Islet of Langerhans (tissue), 1 donor: ENCODE results near the gene S1PR5.
"Not testable (repeated sequence)": the region's sequence is repeated elsewhere in the genome, so short reads cannot be mapped to it uniquely, and the experiment has no call there.

Experiments
- FAIRE-seq: peaks from one replicate; lab custom pipeline; 2011; peaks lifted over from hg19 to GRCh38; lab: Jason Lieb, UNC

Gene S1PR5, protein sequence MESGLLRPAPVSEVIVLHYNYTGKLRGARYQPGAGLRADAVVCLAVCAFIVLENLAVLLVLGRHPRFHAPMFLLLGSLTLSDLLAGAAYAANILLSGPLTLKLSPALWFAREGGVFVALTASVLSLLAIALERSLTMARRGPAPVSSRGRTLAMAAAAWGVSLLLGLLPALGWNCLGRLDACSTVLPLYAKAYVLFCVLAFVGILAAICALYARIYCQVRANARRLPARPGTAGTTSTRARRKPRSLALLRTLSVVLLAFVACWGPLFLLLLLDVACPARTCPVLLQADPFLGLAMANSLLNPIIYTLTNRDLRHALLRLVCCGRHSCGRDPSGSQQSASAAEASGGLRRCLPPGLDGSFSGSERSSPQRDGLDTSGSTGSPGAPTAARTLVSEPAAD

DNA sequence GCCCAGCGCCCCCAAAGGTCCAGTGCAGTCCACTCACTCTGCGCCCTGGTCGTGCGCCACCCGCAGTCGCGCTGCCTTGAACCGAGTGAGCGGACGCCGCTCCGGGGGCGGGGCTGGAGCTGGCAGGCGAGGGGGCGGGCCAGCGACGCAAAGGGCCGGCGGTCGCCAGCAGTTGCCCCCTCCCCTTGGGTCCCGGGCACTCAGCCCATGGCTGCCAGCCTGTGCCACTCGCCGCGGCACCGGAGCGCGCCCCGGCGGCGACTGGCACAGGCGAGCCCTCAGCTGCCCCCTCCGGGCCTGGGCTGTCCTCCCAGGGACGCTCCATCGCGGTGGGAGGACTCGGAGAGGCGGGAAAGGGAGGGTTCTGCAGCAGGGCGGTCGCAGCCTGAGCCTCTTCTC lies at the start of gene S1PR5:
Gene S1PR5, minus strand, starts transcription at position 87 of the 399 bp plus-strand sequence. CDS start 2,436 bp downstream, outside the sequence.
- no peak for FAIRE-seq

DNA sequence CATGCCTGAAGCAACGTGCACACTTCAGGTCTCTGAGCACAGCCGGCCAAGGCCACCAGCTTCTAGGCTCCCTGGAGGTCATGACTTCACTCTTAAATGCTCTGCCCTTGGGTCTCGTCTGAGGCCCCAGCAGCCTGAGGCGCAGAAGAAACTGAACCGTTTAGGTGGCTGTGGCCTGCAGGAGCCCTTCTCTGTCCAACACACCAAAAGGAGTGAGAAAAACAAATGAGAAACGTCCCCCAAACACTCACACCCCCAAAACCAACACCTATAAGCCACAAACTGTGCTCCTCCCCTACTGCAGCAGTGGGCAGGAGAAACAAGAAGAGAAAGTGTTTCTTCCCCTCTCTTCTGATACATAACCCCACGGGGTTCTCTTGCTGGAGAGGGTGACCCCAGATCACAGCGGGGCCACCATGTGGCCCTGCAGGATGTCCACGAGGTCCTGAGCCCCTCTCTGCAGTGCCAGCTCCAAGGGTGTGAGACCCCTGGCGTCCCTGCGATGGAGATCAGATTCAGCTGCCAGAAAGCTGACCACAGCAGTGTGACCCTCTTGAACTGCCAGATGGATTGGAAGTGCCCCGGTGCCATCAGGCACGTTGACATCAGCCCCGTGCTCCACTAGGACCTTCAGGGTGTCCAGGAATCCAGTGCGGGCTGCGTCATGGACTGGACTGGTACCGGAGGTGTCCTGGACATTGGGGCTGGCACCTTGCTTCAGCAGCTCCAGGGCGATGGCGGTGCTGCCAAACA lies 49.6 kb upstream of the S1PR5 start:
- FAIRE-seq, result no peak

DNA sequence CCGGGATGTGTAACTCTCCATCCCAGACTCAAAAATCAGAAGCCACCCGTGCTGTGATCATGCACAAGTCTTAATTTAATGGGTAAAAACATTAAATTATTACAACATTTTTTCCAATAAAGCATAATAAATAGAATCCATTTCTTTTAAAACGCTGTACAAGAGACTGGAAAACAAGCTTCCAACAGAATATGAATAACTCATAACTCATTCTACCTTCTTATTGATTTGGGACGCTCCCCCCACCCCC lies 49.1 kb upstream of the S1PR5 start:
- no peak for FAIRE-seq

DNA sequence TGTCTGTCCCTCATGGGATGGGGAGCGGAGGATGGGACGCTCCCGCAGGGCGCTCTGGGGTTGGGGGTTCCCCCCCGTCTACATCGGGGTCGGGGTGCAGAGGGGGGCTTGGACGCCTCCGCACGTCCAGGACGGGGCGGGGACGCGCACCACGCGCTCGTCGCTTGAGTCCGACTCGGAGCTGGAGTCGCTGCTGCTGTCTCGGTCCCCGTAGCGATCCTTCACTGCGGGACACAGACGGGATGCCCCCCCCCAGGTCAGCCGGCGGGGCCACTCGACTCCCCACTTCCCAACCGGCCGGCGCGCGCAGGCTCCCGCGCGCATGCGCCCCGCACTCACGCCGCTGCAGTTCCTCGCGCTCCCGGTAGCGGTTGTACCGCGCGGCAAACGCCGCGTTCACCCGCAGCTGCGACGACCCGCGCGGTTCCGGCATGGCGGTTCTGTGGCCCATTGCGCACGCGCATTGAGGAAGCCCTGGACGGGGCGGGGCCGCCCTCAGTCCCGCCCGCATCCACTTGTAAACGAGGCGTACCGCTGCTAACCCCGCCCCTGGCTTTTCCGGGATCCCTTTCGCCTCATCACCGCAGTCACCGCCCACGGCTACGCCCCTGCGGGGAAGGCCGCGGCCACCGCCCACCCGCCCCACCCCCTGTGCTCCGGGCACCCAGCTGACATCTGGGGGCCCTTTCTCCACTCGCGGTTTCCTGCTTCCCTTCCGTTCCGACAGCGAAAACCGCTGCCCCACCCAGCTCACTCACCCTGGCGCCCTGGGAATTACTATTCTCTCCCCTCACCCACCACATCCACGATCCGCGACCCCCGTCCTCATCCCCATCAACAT lies 48.5 kb upstream of the S1PR5 start, which contains the start of gene KRI1:
Gene KRI1, minus strand, starts transcription at position 444 of the 841 bp plus-strand sequence. Its CDS starts 11 bp downstream, at position 433.
- FAIRE-seq, result no peak

DNA sequence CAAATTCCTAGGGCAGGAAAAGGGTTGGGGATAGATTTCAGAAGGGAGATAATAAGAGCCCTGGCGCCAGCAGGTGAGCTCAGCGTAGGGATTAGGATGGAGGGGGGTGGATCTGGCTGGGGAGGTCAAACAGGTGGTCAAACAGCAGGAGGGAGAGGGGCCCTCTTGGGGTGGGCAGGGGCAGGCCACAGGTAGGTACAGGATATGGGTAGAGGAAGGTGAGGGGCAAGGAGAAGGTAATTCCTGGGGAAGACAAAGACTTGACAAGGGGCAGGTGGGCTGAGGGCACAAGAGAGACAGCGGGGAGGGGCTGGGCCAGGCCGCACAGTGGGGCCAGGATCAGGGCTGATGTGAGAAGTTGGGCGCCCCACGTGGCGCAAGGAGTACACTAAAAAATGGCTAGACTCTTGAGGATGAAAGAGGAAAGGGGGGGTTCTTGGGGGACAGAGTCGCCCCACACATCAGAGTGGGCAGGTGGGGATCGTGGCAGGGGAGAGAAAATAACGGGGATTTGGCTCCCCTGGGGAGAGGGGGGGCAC lies 47.9 kb upstream of the S1PR5 start:
- no peak for FAIRE-seq

DNA sequence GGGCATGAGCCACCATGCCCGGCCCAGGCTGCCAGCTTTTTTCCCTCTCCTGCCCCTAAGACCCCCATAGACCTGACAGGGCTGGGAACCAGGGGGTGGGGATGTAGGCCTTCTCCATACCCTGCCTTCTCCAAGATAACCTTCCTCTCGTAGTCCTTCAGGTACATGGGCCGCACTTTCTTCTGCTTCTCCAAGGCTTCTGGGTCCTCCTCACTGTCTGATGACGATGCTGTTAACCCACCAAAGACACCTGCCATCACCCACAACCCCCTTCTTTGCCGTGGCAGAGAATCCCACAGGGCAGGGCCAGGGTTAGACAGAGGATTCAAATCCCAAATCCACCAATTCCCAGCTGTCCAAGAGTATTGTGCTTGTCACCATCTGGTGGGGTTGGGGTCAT lies 45.4 kb upstream of the S1PR5 start:
- FAIRE-seq, result no peak

DNA sequence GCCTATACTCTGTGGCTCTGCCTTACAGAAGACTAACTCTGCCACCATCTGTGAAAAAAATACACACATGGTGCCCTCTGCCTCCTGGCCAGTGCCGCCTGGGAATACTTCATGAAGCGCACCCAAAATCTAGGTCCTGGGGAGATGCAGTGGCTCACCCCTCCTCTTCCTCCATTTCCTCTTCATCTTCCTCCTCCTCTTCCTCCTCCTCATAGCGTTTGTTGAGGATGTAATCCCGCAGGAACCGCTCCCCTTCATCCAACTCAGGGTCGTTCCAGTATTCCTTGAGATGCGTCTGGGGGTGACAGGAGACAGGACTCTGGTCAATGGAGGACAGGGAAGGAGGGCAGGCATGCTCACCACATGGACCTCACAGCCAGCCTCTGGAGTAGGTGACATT lies 42.9 kb upstream of the S1PR5 start:
- no peak for FAIRE-seq

DNA sequence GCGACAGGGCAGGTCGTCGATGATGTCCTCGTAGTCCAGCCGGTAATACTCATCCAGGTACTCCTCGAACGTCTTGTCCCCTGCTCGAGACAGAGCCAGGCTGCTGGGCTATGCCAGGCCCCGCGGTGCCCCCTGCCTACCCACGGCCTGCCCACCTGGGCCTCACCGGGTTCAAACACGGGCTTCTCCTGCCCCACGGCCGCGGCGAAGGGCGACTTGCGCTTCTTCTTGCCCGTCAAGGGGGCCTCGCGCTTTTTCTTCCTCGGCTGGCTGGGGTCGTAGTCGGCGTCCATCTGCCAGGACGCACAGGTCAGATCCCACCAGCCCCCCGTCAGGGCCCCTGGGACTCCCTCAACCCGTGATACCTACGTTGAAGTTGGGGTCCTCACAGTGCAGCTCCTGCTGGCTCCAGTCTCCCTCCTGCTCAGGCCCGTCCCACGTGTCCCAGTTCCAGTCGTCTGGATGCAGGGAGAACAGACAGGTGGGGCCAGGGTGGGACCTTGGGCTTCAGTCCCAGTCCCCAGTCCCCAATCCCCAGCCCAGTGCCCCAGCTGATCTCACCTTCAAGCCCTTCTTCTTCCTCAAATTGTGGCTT lies 40.5 kb upstream of the S1PR5 start:
- FAIRE-seq, result no peak

DNA sequence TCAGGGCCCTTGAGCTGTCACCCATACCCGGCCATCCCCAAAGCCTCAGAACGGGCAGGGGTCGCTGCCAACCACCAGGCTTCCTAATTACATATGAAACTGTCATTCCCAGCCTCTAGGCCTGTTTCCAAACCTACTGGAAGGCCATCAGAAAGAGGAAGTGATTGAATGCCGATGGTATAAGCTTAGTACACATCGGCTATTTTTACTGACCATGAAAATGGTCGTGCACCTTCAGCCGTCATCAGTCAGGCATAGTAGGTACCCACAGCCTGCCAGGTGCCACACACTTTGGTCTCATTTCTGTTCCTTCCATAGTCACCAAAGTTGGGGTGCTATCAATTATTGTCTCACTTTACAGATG lies 38.3 kb upstream of the S1PR5 start:
- FAIRE-seq, result no peak

DNA sequence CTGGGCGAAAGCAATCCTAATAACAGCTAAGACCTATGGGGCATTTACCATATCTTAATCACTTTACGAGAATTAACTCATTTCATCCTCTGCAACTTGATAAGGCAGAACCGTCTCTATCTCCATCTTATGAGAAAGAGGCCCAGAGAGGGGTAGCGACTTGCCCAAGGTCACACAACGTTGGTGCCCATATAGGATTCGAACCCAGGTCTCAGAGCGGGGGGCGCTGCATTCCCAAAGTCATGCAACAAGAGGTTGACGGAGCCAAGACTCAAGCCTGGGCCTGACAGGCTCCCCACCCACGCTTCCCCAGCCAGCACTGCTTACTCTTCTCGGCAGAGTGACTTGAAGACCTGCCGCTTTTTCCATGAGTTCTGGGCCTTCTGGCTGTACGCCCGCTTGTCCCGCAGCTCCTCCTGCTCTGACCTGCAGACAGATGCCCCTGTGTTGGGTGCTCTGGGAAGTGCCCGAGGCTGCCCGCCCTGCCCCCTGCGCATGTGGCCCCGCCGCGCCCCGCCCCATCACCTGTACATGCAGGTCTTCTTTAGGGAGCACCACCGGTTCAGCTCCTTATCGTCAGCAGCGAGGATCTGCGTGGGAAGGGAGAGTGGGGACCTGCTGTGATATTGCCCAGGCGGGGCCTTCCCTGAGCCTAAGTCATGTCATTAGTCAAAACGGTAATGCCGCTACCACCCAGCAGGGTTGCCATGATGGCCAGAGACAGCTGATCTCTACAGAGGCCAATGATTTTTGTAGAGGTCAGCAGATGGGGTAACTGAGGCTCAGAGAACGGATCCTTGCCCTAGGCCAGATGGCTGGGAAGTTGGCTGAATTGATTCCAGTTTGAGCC lies 37.7 kb upstream of the S1PR5 start:
- no peak for FAIRE-seq

DNA sequence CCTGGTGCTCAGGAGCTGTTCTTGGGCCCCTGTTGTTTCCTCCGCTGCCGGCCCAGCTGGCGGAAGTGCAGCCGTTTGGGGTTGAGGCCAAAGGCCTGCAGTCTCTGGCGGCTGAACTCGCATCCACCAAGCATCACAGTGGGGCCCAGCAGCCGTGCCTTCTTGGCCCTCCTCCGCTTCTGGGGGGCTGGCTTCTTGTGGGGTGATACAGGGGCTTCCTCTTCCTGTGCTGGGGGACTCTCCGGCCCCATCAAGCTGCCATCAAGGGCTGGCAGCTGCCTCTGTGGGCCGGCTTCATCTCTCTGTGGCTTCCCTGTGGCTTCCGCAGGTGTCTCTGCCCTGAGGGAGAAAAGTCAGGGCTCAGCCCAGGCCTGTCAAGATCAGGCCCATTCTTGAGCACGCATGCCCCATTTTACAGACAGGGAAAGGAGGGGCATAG lies 36.7 kb upstream of the S1PR5 start:
- no peak for FAIRE-seq

DNA sequence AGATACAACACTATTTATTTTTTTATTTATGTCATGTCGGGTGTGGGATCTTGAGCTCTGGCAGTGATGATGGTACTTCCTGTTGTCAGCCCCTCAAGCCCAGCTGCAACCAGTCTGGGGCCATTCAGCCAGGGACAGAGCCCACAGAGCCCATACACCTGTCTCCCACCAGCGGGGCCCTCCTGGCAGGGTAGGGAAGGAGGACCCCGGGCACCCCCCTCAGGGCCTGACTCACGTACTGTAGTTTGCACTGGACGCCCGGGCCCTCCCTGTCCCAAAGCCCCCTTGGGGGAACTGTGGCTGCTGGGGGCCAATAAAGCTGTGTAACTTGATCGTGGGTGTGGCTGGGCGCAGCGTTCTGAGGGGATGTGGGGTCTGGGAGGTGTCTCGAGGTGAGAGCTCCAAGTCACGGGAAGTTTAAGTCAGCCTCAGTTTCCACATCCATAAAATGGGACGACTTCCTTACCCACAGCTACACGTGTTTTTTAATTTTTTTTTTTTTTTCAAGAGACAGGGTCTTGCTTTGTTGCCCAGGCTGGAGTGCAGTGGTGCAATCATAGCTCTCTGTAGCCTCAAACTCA lies 35.9 kb upstream of the S1PR5 start:
- FAIRE-seq, result no peak

DNA sequence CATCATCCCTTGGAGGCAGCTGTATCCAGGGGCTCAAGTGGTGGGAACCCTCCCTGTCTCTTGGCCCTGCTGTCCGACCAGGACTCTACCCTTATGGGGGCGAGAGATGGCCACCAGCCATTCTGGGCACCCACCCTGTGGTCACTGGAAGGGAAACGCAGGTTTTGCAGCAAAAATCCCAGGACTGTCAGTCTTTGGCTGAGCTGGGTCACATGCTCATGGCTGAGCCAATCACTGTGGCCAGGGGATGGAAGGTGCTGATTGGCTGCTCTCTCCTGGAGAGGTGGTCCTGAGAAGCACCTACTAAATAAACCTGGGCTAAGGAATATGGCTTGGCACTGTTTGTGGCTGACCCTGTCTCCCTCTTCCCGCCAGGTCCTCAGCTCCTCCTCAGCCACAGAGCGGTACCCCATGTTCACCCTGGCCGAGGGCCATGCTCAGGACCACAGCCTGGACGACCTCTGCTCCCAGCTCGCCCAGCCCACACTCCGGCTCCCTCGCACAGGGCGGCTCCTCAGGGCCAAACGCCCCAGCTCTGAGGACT lies 35.3 kb upstream of the S1PR5 start:
- no peak for FAIRE-seq

DNA sequence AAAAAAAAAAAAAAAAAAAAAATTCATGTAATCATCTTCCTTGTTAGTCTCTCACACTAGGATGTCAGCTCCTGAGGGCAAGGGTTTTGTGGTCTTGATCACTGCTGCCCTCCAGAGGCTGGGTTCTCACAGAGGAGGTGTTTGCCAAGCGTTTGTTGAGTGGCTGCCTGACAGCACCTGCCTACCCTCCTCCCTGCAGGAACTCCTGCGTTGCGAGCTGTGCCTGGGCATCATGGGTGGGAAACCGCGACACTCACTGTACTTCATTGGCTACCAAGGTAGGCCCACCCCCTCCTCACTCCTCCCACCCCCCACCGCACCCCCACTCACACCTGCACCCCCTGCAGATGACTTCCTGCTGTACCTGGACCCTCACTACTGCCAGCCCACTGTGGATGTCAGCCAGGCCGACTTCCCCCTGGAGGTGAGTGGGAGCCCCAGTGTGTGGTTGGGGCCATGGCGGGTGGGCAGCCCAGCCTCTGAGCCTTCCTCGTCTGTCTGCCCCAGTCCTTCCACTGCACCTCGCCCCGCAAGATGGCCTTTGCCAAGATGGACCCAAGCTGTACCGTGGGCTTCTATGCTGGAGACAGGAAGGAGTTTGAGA lies 34.6 kb upstream of the S1PR5 start:
- no peak for FAIRE-seq

DNA sequence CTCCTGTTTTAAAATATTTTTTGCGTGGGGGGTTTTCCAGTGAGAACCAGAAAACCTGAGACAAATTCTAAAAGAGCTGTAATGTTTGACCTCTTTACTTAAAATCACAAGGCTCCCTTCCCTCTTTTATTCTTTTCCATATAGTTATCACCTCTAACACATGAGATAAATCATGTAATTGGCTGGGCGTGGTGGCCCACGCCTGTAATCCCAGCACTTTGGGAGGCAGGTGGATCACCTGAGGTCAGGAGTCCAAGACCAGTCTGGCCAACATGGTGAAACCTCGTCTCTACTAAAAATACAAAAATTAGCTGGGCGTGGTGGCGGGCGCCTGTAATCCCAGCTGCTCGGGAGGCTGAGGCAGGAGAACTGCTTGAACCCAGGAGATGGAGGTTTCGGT lies 33.8 kb upstream of the S1PR5 start:
- FAIRE-seq, result not testable (repeated sequence)

DNA sequence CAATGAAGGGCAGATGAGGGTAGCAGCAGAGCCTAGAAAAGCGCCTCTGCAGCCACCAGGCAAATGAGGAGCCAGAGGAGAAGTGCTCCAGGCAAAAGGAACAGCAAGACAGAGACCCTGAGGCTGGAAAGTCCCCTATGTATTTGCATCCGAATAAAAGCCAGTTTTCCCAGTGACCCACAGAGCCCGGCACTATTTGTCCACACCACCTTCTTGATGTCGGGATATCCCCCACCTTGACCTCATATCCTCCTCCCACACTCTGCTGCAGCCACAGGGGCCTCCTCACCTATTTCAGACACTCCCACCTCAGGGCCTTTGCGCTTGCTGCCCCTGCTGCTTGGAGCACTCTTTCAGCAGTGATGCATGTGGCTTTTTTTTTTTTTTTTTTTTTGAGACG lies 33.1 kb upstream of the S1PR5 start:
- no peak for FAIRE-seq

DNA sequence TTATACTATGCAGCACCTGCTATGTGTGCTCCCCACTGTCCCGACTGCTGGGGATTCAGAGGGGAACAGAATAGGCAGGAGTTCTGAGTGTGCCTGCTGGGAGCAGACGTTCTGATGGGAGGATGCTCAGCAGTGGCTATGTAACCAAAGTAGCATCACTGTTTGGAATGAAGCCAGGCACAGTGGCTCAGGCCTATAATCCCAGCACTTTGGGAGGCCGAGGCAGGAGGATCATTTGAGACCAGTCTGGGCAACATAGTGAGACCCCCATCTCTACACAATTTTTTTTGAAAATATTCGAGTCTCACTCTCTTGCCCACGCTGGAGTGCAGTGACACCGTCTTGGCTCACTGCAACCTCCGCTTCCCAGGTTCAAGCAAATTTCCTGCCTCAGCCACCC lies 32.5 kb upstream of the S1PR5 start:
- no peak for FAIRE-seq

DNA sequence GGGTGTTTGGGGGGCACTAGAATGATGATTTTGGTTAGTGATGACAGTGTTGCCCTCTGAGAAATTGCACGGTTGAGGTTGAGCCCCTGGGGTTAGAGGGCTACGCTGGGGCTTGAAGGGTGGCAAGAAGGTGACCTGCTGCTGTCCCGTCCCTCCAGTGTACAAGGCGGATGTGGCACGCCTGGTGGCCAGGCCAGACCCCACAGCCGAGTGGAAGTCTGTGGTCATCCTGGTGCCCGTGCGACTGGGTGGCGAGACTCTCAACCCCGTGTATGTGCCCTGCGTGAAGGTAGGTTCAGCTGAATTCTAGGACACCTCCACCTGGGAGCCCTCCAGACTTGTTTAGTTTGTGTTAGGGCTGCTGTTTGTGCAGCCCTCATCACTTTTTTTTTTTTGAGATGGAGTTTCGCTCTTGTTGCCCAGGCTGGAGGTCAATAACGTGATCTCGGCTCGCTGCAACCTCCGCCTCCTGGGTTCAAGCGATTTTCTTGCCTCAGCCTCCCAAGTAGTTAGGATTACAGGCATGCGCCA lies 31.6 kb upstream of the S1PR5 start:
- FAIRE-seq, result no peak

DNA sequence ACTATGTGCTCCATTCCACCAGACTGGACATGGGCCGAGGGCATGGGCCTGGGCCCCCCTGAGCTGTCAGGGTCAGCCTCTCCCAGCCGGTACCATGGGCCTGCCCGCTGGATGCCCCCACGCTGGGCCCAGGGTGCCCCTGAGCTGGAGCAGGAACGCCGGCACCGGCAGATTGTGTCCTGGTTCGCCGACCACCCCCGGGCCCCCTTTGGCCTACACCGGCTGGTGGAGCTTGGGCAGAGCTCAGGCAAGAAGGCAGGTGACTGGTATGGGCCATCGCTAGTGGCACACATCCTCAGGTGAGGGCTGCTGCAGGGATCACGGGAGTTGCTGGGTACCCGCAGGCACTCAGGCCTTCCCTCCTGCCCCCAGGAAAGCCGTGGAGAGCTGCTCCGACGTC lies 29.6 kb upstream of the S1PR5 start:
- FAIRE-seq, result no peak

DNA sequence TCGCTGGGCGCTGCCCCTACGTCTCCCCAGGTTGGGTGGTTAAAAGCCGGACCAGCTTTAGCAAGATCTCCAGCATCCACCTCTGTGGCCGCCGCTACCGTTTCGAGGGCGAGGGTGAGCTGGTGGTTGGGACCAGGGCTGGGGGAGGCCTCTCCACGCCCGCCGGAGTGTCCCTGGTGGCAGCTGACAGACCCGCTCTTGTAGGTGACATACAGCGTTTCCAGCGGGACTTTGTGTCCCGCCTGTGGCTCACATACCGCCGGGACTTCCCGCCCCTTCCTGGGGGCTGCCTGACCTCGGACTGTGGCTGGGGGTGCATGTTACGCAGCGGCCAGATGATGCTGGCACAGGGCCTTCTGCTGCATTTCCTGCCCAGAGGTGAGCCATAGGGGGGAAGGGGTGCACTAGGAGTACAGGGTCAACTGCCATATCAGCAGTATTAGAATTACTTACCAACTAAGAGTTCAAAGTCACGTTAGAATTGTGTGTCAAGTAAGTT lies 27.6 kb upstream of the S1PR5 start:
- FAIRE-seq, result no peak
